ENCODE data around the gene TGFBR3. TPM values are rescaled to one million over a fixed set of nuclear protein-coding genes. Genes with fewer than 3 reads are reported as not detected.

TGFBR3 gene
- total RNA-seq, 1 experiment from 2014 or later: 3.1 TPM

GRCh38 chr1:91736715-91737615, 149.0 kb downstream of the TGFBR3 start:
- H3K4me3 ChIP-seq (ENCODE audit: low read depth, low read length, poor library complexity, severe bottlenecking): no peak overlapping the region
- DNase-seq (ENCODE audit: low spot score): no peak
- ChIA-PET CTCF (interaction anchor here (0.6 kb wide), 1 partner anchor 224 kb away, joined by 3 read pairs; no protein-coding TSS in a partner anchor), POLR2A (ENCODE audit: low non-redundant PET) (no interaction called here)
- TF ChIP-seq EZH2 (IDR thresholded peaks at IDR 0.05; ENCODE audit: borderline replicate concordance, low read depth, low read length, poor library complexity, severe bottlenecking) (no peak), CTCF (conservative IDR thresholded peaks at IDR 0.05; ENCODE audit: low read depth, low read length) (no peak)
- no peak overlapping the region for H3K27ac ChIP-seq (ENCODE audit: low read depth, low read length, poor library complexity, severe bottlenecking)
- H3K9me3 ChIP-seq (ENCODE audit: low read depth, low read length, poor library complexity, severe bottlenecking): no peaks in the 10 kb centered on the region
- no peaks in the 10 kb centered on the region for H3K36me3 ChIP-seq (ENCODE audit: insufficient read depth, low read length, poor library complexity, severe bottlenecking)
- BruUV-seq (replicated peaks): no TSS peak
- H3K4me1 ChIP-seq (ENCODE audit: insufficient read depth, low read length, poor library complexity, severe bottlenecking): no peaks in the 10 kb centered on the region
- H3K27me3 ChIP-seq (replicated peaks; ENCODE audit: insufficient read depth, low read depth, low read length, poor library complexity): no peaks in the 10 kb centered on the region
- intact Hi-C loops (cut with micrococcal nuclease; ENCODE audit: unreplicated experiment): no loop called here

GRCh38 chr1:91736146-91736714, 149.7 kb downstream of the TGFBR3 start:
- TF ChIP-seq CTCF (conservative IDR thresholded peaks at IDR 0.05; ENCODE audit: low read depth, low read length): no peak
- no peak for TF ChIP-seq EZH2 (IDR thresholded peaks at IDR 0.05; ENCODE audit: borderline replicate concordance, low read depth, low read length, poor library complexity, severe bottlenecking)
- no TSS peak for BruUV-seq (replicated peaks)
- H3K4me3 ChIP-seq (ENCODE audit: low read depth, low read length, poor library complexity, severe bottlenecking): no peak overlapping the region
- CTCF ChIA-PET: no interaction called here
- H3K27me3 ChIP-seq (replicated peaks; ENCODE audit: insufficient read depth, low read depth, low read length, poor library complexity): no peaks in the 10 kb centered on the region
- H3K9me3 ChIP-seq (ENCODE audit: low read depth, low read length, poor library complexity, severe bottlenecking): no peaks in the 10 kb centered on the region
- intact Hi-C loops (cut with micrococcal nuclease; ENCODE audit: unreplicated experiment): no loop called here
- POLR2A ChIA-PET (ENCODE audit: low non-redundant PET): no interaction called here
- no peak overlapping the region for H3K27ac ChIP-seq (ENCODE audit: low read depth, low read length, poor library complexity, severe bottlenecking)
- no peak for DNase-seq (ENCODE audit: low spot score)
- no peaks in the 10 kb centered on the region for H3K36me3 ChIP-seq (ENCODE audit: insufficient read depth, low read length, poor library complexity, severe bottlenecking)
- no peaks in the 10 kb centered on the region for H3K4me1 ChIP-seq (ENCODE audit: insufficient read depth, low read length, poor library complexity, severe bottlenecking)

GRCh38 chr1:91735266-91735845, 150.6 kb downstream of the TGFBR3 start:
- no peaks in the 10 kb centered on the region for H3K9me3 ChIP-seq (ENCODE audit: low read depth, low read length, poor library complexity, severe bottlenecking)
- TF ChIP-seq CTCF (conservative IDR thresholded peaks at IDR 0.05; ENCODE audit: low read depth, low read length) (no peak), EZH2 (IDR thresholded peaks at IDR 0.05; ENCODE audit: borderline replicate concordance, low read depth, low read length, poor library complexity, severe bottlenecking) (no peak)
- H3K4me3 ChIP-seq (ENCODE audit: low read depth, low read length, poor library complexity, severe bottlenecking): no peak overlapping the region
- no peak overlapping the region for H3K27ac ChIP-seq (ENCODE audit: low read depth, low read length, poor library complexity, severe bottlenecking)
- ChIA-PET CTCF (no interaction called here), POLR2A (ENCODE audit: low non-redundant PET) (no interaction called here)
- DNase-seq (ENCODE audit: low spot score): no peak
- H3K36me3 ChIP-seq (ENCODE audit: insufficient read depth, low read length, poor library complexity, severe bottlenecking): no peaks in the 10 kb centered on the region
- no TSS peak for BruUV-seq (replicated peaks)
- no peaks in the 10 kb centered on the region for H3K27me3 ChIP-seq (replicated peaks; ENCODE audit: insufficient read depth, low read depth, low read length, poor library complexity)
- intact Hi-C loops (cut with micrococcal nuclease; ENCODE audit: unreplicated experiment): no loop called here
- H3K4me1 ChIP-seq (ENCODE audit: insufficient read depth, low read length, poor library complexity, severe bottlenecking): no peaks in the 10 kb centered on the region

Data from A673 (cell line).